Measurements from ENCODE around the gene AJAP1. TPM values are rescaled to one million over a fixed set of nuclear protein-coding genes. Genes with fewer than 3 reads are reported as not detected.

Gene AJAP1
- total and polyA plus RNA-seq, 2 of the 8 experiments (the other 6 are each of a cell fraction or from before 2014, with no cell fraction given), result 1.9 to 6.2 TPM

- TF ChIP-seq CHD7 (IDR thresholded peaks at IDR 0.05; ENCODE audit: insufficient replicate concordance, low read length), result no peak
- TF ChIP-seq NANOG (IDR thresholded peaks at IDR 0.05; ENCODE audit: insufficient read depth, low read depth, low read length, poor library complexity, severe bottlenecking), result no peak
- no peak for TF ChIP-seq CHD1 (IDR thresholded peaks at IDR 0.05; ENCODE audit: low read depth, low read length)
- no peak for TF ChIP-seq BRCA1 (IDR thresholded peaks at IDR 0.05; ENCODE audit: low read depth, low read length)
- no peak for TF ChIP-seq TAF1 (IDR thresholded peaks at IDR 0.05; ENCODE audit: low read depth, low read length)
- TF ChIP-seq JUN (IDR thresholded peaks at IDR 0.05; ENCODE audit: low read depth, low read length), result no peak
- TF ChIP-seq E2F6 (IDR thresholded peaks at IDR 0.05), result no peak
- TF ChIP-seq CHD2 (IDR thresholded peaks at IDR 0.05; ENCODE audit: low read length), result no peak
- no peak for TF ChIP-seq SUZ12 (IDR thresholded peaks at IDR 0.05; ENCODE audit: low read length)
Measured at GRCh38 chr1:4695241-4695640, 40.8 kb downstream of the AJAP1 start (continued).

Measured in H1 (cell line).